ENCODE measurements around the gene PRR3.

DNA sequence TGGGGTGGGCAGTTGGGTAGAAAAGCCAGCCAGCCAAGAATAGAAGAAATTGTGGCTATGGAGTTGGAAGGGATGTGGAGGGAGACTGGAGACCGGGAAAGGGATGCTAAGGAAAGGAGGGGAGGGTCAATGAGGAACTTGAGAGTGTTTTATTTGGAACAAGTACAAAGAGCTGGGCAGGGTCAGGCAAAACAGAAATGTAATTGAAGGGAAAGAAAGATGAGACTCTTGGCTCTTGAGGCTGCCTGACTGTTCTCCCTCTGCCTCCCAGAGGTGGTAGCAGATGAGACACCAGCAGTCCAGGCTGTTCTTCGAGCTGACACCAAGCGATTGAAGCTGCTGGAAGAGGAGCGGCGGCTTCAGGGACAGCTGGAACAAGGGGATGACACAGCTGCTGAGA, 26.8 kb downstream of the PRR3 start:
- TF ChIP-seq, protein P1, sequence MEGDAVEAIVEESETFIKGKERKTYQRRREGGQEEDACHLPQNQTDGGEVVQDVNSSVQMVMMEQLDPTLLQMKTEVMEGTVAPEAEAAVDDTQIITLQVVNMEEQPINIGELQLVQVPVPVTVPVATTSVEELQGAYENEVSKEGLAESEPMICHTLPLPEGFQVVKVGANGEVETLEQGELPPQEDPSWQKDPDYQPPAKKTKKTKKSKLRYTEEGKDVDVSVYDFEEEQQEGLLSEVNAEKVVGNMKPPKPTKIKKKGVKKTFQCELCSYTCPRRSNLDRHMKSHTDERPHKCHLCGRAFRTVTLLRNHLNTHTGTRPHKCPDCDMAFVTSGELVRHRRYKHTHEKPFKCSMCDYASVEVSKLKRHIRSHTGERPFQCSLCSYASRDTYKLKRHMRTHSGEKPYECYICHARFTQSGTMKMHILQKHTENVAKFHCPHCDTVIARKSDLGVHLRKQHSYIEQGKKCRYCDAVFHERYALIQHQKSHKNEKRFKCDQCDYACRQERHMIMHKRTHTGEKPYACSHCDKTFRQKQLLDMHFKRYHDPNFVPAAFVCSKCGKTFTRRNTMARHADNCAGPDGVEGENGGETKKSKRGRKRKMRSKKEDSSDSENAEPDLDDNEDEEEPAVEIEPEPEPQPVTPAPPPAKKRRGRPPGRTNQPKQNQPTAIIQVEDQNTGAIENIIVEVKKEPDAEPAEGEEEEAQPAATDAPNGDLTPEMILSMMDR (IDR thresholded peaks at IDR 0.05): no peak
- TF ChIP-seq EP300 (IDR thresholded peaks at IDR 0.05): no peak
- TF ChIP-seq POLR2A (IDR thresholded peaks at IDR 0.05): no peak

Measured in tibial nerve (tissue), 4 donors.